HEK293 (cell line): ENCODE measurements around the gene CCNL1.

Source experiments
- ZFP3 ChIP-seq: fragments of 450-650 bp; formaldehyde crosslinking; IDR thresholded peaks from 2 replicates; pipeline ENCODE4 v1.5.1; 2016; ENCODE audit warnings: low read depth, missing biosample characterization, missing genetic modification characterization
- ZNF394 ChIP-seq: fragments of 450-650 bp; formaldehyde crosslinking; IDR thresholded peaks from 2 replicates; pipeline ENCODE4 v1.5.1; 2016; ENCODE audit warnings: missing biosample characterization, missing genetic modification characterization, mild to moderate bottlenecking, moderate library complexity, borderline replicate concordance
- ZNF549 ChIP-seq: fragments of 450-650 bp; IDR thresholded peaks from 2 replicates; pipeline ENCODE4 v1.5.1; 2018; ENCODE audit warnings: missing biosample characterization, missing genetic modification characterization, mild to moderate bottlenecking, inconsistent platforms, moderate library complexity
- ZNF623 ChIP-seq: fragments of 450-650 bp; formaldehyde crosslinking; IDR thresholded peaks from 2 replicates; pipeline ENCODE4 v1.5.1; 2016; ENCODE audit warnings: missing biosample characterization, missing genetic modification characterization
- ZNF660 ChIP-seq: fragments of 450-650 bp; IDR thresholded peaks from 2 replicates; pipeline ENCODE4 v1.5.1; 2018; ENCODE audit warnings: missing biosample characterization, mild to moderate bottlenecking, missing genetic modification characterization
- ZNF792 ChIP-seq: fragments of 450-650 bp; formaldehyde crosslinking; IDR thresholded peaks from 2 replicates; pipeline ENCODE4 v1.5.1; 2016; ENCODE audit warnings: missing biosample characterization, missing genetic modification characterization

DNA sequence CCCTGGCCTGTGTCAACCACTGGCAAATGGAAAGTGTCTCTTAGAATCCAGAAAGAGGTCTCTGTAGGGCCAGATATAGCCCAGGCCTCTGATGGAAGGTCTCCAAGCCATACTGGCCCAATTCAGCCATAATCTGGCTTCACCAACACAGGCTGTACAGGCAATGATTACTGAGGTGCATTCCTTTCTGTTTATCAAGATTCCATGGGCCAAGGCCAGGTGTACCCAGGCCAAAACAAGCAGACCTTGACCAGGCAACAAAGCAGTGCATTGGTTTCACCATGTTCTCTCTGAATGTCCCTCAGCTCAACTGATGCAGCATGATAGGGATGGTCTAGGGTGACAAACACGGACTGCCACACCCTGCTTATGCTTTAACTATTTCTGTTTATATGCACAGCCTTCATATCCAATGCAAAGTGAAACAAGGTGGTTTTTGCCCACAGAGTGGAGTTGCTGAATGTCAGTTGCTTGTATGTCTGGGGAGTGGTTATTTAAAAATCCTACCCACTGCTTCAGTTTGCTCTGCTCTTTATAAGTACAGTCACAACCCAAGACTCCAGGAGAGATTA, 25.2 kb downstream of the CCNL1 start:
- no peak for TF ChIP-seq ZNF394
- no peak for TF ChIP-seq ZFP3 (tag by site-specific recombination)
- TF ChIP-seq ZNF660, result no peak
- no peak for TF ChIP-seq ZNF792 (tag by site-specific recombination)
- TF ChIP-seq ZNF623, result no peak
- no peak for TF ChIP-seq ZNF549
